Mesendoderm (in vitro differentiated cells): ENCODE results near the gene CMKLR1.

Experiments
- DNase-seq: peaks from one replicate; pipeline ENCODE4 v3.0.0; 2013
- H2AK5ac ChIP-seq: 2 replicates; pipeline ENCODE4 v1.6.1; 2013; ENCODE audit warnings: low read length, inconsistent platforms
- H2BK120ac ChIP-seq: 2 replicates; pipeline ENCODE4 v1.6.1; 2013; ENCODE audit warnings: low read depth, mild to moderate bottlenecking, low read length, moderate library complexity, mixed read lengths
- H2BK15ac ChIP-seq: replicated peaks from 2 replicates; pipeline ENCODE4 v1.6.1; 2013; ENCODE audit warnings: low read depth, mild to moderate bottlenecking, moderate library complexity
- H2BK5ac ChIP-seq: 2 replicates; pipeline ENCODE4 v1.6.1; 2013; ENCODE audit warnings: low read length, inconsistent platforms
- H3K18ac ChIP-seq: 2 replicates; pipeline ENCODE4 v1.6.1; 2013; ENCODE audit warnings: mild to moderate bottlenecking, low read length, mixed read lengths
- H3K23ac ChIP-seq: one replicate; pipeline ENCODE4 v1.6.1; 2013; ENCODE audit warnings: low read length
- H3K27ac ChIP-seq: 2 replicates; pipeline ENCODE4 v1.5.1; 2013; ENCODE audit warnings: low read depth, mild to moderate bottlenecking, inconsistent platforms, low read length, moderate library complexity
- H3K27me3 ChIP-seq: 2 replicates; pipeline ENCODE4 v1.6.1; 2013; ENCODE audit warnings: low read length, control low read depth, mild to moderate bottlenecking, inconsistent platforms; ENCODE audit not compliant: insufficient read depth, poor library complexity
- H3K36me3 ChIP-seq: 2 replicates; pipeline ENCODE4 v1.6.1; 2013; ENCODE audit warnings: low read length, inconsistent platforms; ENCODE audit not compliant: control insufficient read depth, insufficient read depth
- H3K4ac ChIP-seq: one replicate; pipeline ENCODE4 v1.6.1; 2013; ENCODE audit warnings: low read depth, mild to moderate bottlenecking, low read length, moderate library complexity
- H3K4me1 ChIP-seq: 2 replicates; pipeline ENCODE4 v1.6.1; 2013; ENCODE audit warnings: low read depth, low read length, inconsistent platforms; ENCODE audit not compliant: control insufficient read depth
- H3K4me2 ChIP-seq: 2 replicates; pipeline ENCODE4 v1.6.1; 2013; ENCODE audit warnings: low read length
- H3K4me3 ChIP-seq: 2 replicates; pipeline ENCODE4 v1.5.1; 2013; ENCODE audit warnings: mild to moderate bottlenecking, low read length
- H3K56ac ChIP-seq: one replicate; pipeline ENCODE4 v1.6.1; 2013; ENCODE audit warnings: low read length
- H3K79me1 ChIP-seq: 2 replicates; pipeline ENCODE4 v1.6.1; 2013; ENCODE audit warnings: low read length, inconsistent platforms
- H3K79me2 ChIP-seq: 2 replicates; pipeline ENCODE4 v1.6.1; 2013; ENCODE audit warnings: mild to moderate bottlenecking, low read length; ENCODE audit not compliant: control insufficient read depth, insufficient read depth
- H3K9ac ChIP-seq: 2 replicates; pipeline ENCODE4 v1.6.1; 2013; ENCODE audit warnings: low read length, inconsistent platforms
- H4K5ac ChIP-seq: one replicate; pipeline ENCODE4 v1.6.1; 2013; ENCODE audit warnings: low read length
- H4K8ac ChIP-seq: one replicate; pipeline ENCODE4 v1.6.1; 2013; ENCODE audit warnings: low read depth, mild to moderate bottlenecking, control low read depth, low read length, moderate library complexity
- WGBS: extraction: QIAGEN DNeasy Blood & Tissue Kit; methylation state at CpG from one replicate; pipeline ENCODE4 v1.1.7; 2013; ENCODE audit warnings: low lambda C conversion rate, missing lambda C conversion rate; ENCODE audit not compliant: insufficient coverage; ENCODE audit errors: extremely low coverage; 5-methylcytosine and 5-hydroxymethylcytosine counted together

Gene CMKLR1

DNA sequence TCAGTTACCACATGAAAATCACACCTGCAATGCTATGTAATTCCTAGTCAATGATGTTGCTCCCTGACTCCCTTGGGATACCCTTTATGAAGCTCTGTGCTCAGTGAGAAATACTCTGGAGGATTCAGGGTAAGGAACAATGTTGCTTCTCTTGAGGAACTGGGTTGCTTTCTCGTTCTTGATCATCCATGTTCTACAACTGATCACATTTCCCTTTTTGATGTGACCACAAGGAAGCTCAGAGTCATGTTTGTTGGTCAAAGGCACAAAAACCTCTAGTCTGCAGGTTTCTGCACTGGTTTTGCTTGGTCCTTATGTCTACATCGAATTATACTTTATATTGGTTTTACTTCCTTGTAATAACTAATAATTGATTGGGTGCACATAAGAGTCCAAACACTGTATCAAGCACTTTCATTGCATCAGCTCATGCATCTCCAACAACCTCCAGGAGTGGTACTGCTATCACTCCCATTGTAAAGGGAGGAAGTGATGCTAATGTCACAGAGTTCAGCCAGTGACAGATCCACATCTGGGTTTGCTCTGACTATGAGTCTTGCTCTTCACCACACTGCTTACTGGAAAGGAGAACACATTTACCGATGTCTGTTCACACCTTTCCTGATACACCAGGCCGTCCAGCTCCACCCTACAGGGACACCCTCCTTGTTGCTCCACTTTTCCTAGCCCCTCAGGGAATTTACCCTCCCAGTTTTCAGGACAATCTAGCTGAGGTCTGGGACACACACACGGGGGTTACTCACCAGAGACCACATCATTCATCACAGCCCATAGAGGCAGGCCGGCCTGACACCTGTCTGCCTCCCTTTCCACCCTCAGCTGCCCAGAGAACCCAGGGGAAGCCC lies 41.0 kb downstream of the CMKLR1 start:
- no peak overlapping the region for H4K8ac ChIP-seq
- no CpG with 5 or more reads among the region's 6 CpGs for WGBS
- no peak overlapping the region for H3K9ac ChIP-seq
- H2BK15ac ChIP-seq: no peak overlapping the region
- no peak overlapping the region for H3K56ac ChIP-seq
- no peak for DNase-seq
- H3K79me1 ChIP-seq: no peaks in the 10 kb centered on the region
- no peaks in the 10 kb centered on the region for H3K27me3 ChIP-seq
- H3K4me3 ChIP-seq: no peak overlapping the region
- H3K23ac ChIP-seq: no peak overlapping the region
- no peak overlapping the region for H3K4ac ChIP-seq
- no peak overlapping the region for H3K4me2 ChIP-seq
- H2AK5ac ChIP-seq: no peak overlapping the region
- H3K4me1 ChIP-seq: no peaks in the 10 kb centered on the region
- H2BK120ac ChIP-seq: no peak overlapping the region
- no peak overlapping the region for H4K5ac ChIP-seq
- H3K27ac ChIP-seq: no peak overlapping the region
- H3K18ac ChIP-seq: no peak overlapping the region
- no peak overlapping the region for H2BK5ac ChIP-seq
- H3K79me2 ChIP-seq: no peaks in the 10 kb centered on the region
- H3K36me3 ChIP-seq: no peaks in the 10 kb centered on the region

DNA sequence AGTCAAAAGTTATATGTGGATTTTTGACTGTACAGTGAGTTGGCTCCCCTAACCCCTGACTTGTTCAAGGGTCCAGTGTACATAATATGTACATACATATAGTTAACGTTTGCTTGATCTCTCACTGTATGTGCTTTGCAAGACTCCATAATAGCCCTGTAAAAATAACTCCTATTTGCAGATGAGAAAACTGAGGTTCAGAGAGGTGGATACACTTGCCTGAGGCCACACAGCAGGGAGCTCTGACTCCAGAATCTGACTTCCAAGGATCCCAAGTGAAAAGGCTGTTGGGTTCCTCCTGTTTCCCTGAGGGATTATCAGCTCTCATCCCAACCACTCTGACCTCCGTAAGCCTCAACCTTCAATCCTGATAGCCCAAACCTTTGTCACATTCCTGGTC lies 41.7 kb downstream of the CMKLR1 start:
- no peak overlapping the region for H4K5ac ChIP-seq
- H3K79me1 ChIP-seq: no peaks in the 10 kb centered on the region
- no CpG with 5 or more reads among the region's 2 CpGs for WGBS
- H2BK120ac ChIP-seq: no peak overlapping the region
- no peak overlapping the region for H2AK5ac ChIP-seq
- H3K23ac ChIP-seq: no peak overlapping the region
- H3K79me2 ChIP-seq: no peaks in the 10 kb centered on the region
- no peak overlapping the region for H4K8ac ChIP-seq
- H3K4me3 ChIP-seq: no peak overlapping the region
- H2BK5ac ChIP-seq: no peak overlapping the region
- H3K27me3 ChIP-seq: no peaks in the 10 kb centered on the region
- no peak overlapping the region for H3K9ac ChIP-seq
- H2BK15ac ChIP-seq: no peak overlapping the region
- no peak overlapping the region for H3K4ac ChIP-seq
- H3K56ac ChIP-seq: no peak overlapping the region
- no peak overlapping the region for H3K18ac ChIP-seq
- H3K4me2 ChIP-seq: no peak overlapping the region
- no peaks in the 10 kb centered on the region for H3K36me3 ChIP-seq
- no peak overlapping the region for H3K27ac ChIP-seq
- H3K4me1 ChIP-seq: no peaks in the 10 kb centered on the region
- DNase-seq: no peak

DNA sequence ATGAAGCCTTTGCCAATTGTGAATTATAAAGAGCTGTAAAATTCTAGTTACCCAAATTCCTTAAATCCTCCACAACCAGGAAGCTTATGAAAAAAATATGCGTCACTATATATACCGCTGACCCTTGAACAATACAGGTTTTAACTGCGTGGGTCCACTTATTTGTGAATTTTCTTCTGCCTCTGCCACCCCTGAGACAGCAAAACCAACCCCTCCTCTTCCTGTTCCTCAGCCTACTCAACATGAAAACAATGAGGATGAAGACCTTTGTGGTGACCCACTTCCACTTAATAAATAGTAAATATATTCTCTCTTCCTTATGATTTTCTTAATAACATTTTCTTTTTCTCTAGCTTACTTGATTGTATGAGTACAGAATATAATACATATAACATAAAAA lies 42.2 kb downstream of the CMKLR1 start:
- H2BK5ac ChIP-seq: no peak overlapping the region
- DNase-seq: no peak
- H2BK120ac ChIP-seq: no peak overlapping the region
- no peak overlapping the region for H3K4ac ChIP-seq
- no peak overlapping the region for H2AK5ac ChIP-seq
- H3K36me3 ChIP-seq: no peaks in the 10 kb centered on the region
- H3K27ac ChIP-seq: no peak overlapping the region
- H3K23ac ChIP-seq: no peak overlapping the region
- no peak overlapping the region for H4K8ac ChIP-seq
- no peak overlapping the region for H3K9ac ChIP-seq
- H2BK15ac ChIP-seq: no peak overlapping the region
- no CpG with 5 or more reads among the region's 3 CpGs for WGBS
- no peak overlapping the region for H4K5ac ChIP-seq
- H3K4me2 ChIP-seq: no peak overlapping the region
- H3K4me1 ChIP-seq: no peaks in the 10 kb centered on the region
- no peaks in the 10 kb centered on the region for H3K27me3 ChIP-seq
- no peaks in the 10 kb centered on the region for H3K79me2 ChIP-seq
- H3K4me3 ChIP-seq: no peak overlapping the region
- no peak overlapping the region for H3K18ac ChIP-seq
- H3K79me1 ChIP-seq: no peaks in the 10 kb centered on the region
- H3K56ac ChIP-seq: no peak overlapping the region

DNA sequence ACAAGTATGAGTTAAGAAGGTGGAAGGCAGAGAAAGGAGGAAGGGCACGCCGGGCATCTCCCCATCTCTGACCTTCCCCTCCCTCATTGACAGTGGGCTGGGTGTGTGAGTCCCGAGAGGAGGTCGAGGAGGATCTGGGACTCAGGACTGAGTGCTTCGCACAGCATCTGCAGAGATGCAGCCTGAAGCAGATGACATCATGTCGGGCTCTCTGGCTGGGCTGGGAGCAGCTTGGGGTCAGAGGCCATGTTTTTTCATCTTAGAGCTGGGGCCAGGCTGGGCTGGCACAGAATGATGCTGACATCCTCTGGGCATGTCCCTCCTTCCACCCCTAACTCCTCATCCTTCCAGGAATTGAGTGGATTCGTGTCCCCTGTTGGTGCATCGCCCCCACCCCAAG lies 43.5 kb downstream of the CMKLR1 start:
- Histone ChIP-seq H3K23ac (no peak overlapping the region), H3K4me1 (no peaks in the 10 kb centered on the region), H3K4me3 (no peak overlapping the region), H3K36me3 (no peaks in the 10 kb centered on the region), H3K79me1 (no peaks in the 10 kb centered on the region), H3K27ac (no peak overlapping the region), H3K79me2 (no peaks in the 10 kb centered on the region), H2BK5ac (no peak overlapping the region), H3K4ac (no peak overlapping the region), H3K4me2 (no peak overlapping the region), H2BK120ac (no peak overlapping the region), H4K8ac (no peak overlapping the region), H2AK5ac (no peak overlapping the region), H3K56ac (no peak overlapping the region), H3K18ac (no peak overlapping the region), H4K5ac (no peak overlapping the region), H3K27me3 (no peaks in the 10 kb centered on the region), H3K9ac (no peak overlapping the region), H2BK15ac (no peak overlapping the region)
- no CpG with 5 or more reads among the region's 8 CpGs for WGBS
- no peak for DNase-seq

DNA sequence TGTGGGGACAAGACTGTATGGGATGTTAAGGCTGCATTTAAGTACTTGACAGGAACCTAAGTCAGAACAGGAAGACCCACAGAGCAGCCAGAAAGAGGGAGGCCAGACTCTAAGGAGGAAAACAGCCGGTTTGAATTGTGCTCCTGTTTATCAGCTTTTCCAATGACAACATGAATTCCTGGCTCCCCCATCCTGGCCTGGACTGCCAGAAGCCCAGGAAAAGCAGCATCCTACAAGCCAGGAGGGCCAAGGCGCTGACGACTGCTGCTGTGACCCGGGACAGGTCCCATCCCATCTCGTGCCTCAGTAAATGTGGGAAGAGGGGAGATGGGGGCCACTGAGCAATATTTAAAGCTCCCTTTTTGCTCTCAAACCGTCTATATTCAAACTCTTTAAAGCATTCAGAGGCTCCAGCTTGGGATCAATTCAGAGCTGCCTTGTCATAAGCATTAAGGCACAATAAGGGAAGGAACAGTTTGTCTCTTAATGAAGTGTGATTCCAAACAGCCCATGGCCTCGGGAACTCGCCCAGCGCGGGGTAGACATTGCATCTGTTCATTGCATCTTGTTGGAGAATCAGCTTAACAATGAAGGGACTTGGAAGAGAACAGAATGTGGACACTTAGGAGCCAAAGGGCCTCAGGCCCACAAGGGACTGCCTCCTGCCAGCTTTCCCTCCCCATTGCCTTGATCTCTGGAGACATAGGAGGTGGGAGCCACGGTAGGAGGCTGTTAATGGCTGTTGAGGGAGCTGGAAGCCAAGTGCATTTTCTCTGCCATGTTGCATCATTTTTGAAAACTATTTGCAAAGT lies 49.6 kb downstream of the CMKLR1 start:
- Histone ChIP-seq H2BK5ac (no peak overlapping the region), H3K4me2 (no peak overlapping the region), H3K4me1 (peaks cover 2% of the 10 kb centered on the region), H3K9ac (no peak overlapping the region), H2BK120ac (no peak overlapping the region), H3K36me3 (no peaks in the 10 kb centered on the region), H3K4ac (no peak overlapping the region), H3K79me2 (no peaks in the 10 kb centered on the region), H3K27me3 (no peaks in the 10 kb centered on the region), H3K56ac (no peak overlapping the region), H2BK15ac (no peak overlapping the region), H2AK5ac (no peak overlapping the region), H3K18ac (no peak overlapping the region), H3K27ac (no peak overlapping the region), H3K23ac (no peak overlapping the region), H3K4me3 (no peak overlapping the region), H3K79me1 (no peaks in the 10 kb centered on the region), H4K5ac (no peak overlapping the region), H4K8ac (no peak overlapping the region)
- no CpG with 5 or more reads among the region's 11 CpGs for WGBS
- no peak for DNase-seq
